ENCODE results near the gene RABGAP1L. TPM values are rescaled to one million over a fixed set of nuclear protein-coding genes. Genes with fewer than 3 reads are reported as not detected.

The RABGAP1L gene
- total RNA-seq, result 47.3 and 59.3 TPM in 2 replicates

GRCh38 chr1:174159252-174160108 lies at the start of gene RABGAP1L:
Gene RABGAP1L (plus strand): TSS chr1:174159520.

GRCh38 chr1:174447866-174448530 lies 288.7 kb downstream of the RABGAP1L start, which contains the start of gene GPR52:
Gene GPR52 (plus strand): TSS chr1:174447964. CDS start chr1:174448112, 148 bp downstream.

GRCh38 chr1:174999936-175000696 lies 840.8 kb downstream of the RABGAP1L start, which contains the start of gene CACYBP:
Gene CACYBP (plus strand): TSS chr1:174999947. CDS start chr1:175000181, 234 bp downstream.

DNA sequence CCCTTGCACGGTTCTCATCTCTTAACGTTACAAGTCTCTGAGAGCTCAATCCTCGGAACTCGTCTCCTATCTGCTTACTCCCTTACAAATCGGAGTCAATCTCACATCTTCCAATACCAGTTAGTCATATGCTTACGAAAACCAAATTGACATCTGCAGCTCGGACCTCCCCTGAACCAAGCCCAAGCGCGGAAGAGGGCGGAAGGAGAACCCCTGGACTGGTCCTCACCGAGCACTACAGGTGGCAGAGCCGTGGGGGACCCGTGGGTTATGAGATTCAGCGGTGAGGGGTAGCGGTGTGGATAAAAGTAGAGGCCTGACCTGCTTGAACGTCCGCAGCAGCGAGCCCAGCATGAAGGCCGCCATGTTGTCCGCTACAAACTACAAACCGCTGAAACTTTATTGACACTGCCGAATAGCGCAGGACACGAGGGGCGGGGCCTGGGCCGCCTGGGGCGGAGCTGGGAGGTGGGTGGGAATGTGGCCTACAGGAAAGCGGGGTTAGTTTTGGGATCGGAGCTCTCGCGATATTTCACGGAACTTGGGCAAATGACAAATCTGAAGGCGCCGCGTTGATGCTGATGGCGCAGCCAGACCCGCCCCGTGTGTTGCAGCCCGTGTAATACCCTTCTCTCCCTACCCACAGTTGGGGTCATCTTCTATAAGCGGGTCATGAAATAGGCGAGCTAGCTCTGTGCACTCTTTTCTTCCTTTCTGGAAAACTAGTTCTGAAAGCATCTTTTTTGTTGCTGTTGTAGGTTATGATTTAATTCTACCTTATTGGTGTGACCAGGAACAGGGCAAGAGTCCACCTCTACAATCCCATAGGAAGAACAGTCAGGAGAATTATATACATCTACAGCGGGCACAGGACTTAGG lies 864.0 kb downstream of the RABGAP1L start, which contains the start of gene MRPS14:
MRPS14 (minus strand) TSS at position 383 of the 879 bp plus-strand sequence; CDS start at position 366, 17 bp downstream.

Small RNA genes lying within 50 kb of the gene (small RNA-seq; reads per million reads assigned to genes)
- not detected for gene BANF1P4
- gene RF00019, result not detected
- not detected for gene RNU6-307P

Other genes starting within 250 kb of the RABGAP1L start
- gene SERPINC1, start 242.2 kb upstream of the RABGAP1L start, total RNA-seq, result not detected in 2 replicates
- 22.8 and 29.8 TPM in 2 replicates for gene RC3H1, start 137.2 kb upstream of the RABGAP1L start, total RNA-seq

Measured in placental epithelial cell (primary cell).